ENCODE results near the gene FARP2. TPM values are rescaled to one million over a fixed set of nuclear protein-coding genes. Genes with fewer than 3 reads are reported as not detected.

FARP2 gene
- total and polyA plus RNA-seq, 2 of the 13 experiments (the other 11 are each of a cell fraction or from before 2014, with no cell fraction given) = 28.0 to 45.4 TPM

DNA sequence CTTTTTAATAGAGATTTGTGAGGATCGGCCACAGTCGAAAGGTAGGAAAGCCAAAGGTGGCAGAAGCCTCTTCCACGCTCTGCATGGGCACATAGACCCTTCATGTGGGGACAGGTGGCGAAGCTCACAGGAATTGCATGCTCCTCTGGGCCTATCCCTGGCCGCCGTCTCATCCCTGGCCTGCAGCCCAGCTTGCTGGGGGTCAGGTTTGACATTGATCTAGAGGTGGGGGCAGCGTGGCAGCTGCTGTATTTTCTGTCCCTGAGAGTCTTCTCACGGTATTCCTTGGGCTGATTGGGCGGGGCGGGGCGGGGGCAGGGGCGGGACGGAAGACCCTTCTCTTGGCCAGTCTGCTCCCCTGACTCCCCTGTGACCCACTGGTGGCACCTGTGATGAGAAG, 103.4 kb downstream of the FARP2 start:
- CTCF ChIA-PET (ENCODE audit: low intra/inter-chr PET ratio, low total read pairs) = no interaction called here
- FAIRE-seq (no peak), ATAC-seq (no peak), DNase-seq (ENCODE audit: low spot score) (no peak)
- POLR2A ChIA-PET = no interaction called here
- H3K9me3 ChIP-seq (ENCODE audit: low read length) = no peaks in the 10 kb centered on the region
- no peak overlapping the region for H3K4me3 ChIP-seq (replicated peaks in 1 of 3; ENCODE audit: insufficient read depth in 1 of 3, low read depth in 2 of 3, low read length in 3 of 3)
- H3K4me1 ChIP-seq (ENCODE audit: insufficient read depth, low read length) = no peaks in the 10 kb centered on the region
- in situ Hi-C loops (cut with HindIII; ENCODE audit: extremely low pct_ligation_motif_present, low pct_unique_long_range_greater_than_20kb) (no loop called here), intact Hi-C loops (cut with micrococcal nuclease; ENCODE audit: unreplicated experiment) (no loop called here)
- H3K27me3 ChIP-seq (ENCODE audit: control insufficient read depth in 1 of 2, insufficient read depth in 2 of 2, low read length in 2 of 2) = no peaks in the 10 kb centered on the region
- no peaks in the 10 kb centered on the region for H3K79me2 ChIP-seq (ENCODE audit: insufficient read depth, low read length)
- TF ChIP-seq NRL (CRISPR knock-in tag; IDR thresholded peaks at IDR 0.05; ENCODE audit: borderline replicate concordance) (no peak), TCF12 (IDR thresholded peaks at IDR 0.05) (no peak), TCF12 (CRISPR knock-in tag; IDR thresholded peaks at IDR 0.05) (no peak), REL (CRISPR knock-in tag; conservative IDR thresholded peaks at IDR 0.05) (no peak), MLLT10 (CRISPR knock-in tag; IDR thresholded peaks at IDR 0.05) (no peak), MAZ (IDR thresholded peaks at IDR 0.05; ENCODE audit: borderline replicate concordance, low read depth, low read length) (no peak), MAZ (CRISPR knock-in tag; IDR thresholded peaks at IDR 0.05; ENCODE audit: low read depth) (no peak), NFIB (CRISPR knock-in tag; IDR thresholded peaks at IDR 0.05; ENCODE audit: borderline replicate concordance) (no peak), CREM (IDR thresholded peaks at IDR 0.05) (no peak), CREM (CRISPR knock-in tag; IDR thresholded peaks at IDR 0.05) (no peak), ZNF563 (CRISPR knock-in tag; IDR thresholded peaks at IDR 0.05) (no peak), ZSCAN21 (CRISPR knock-in tag; IDR thresholded peaks at IDR 0.05; ENCODE audit: borderline replicate concordance) (no peak), ZNF138 (CRISPR knock-in tag; IDR thresholded peaks at IDR 0.05; ENCODE audit: low read depth) (no peak)
- TF ChIP-seq, protein P1, sequence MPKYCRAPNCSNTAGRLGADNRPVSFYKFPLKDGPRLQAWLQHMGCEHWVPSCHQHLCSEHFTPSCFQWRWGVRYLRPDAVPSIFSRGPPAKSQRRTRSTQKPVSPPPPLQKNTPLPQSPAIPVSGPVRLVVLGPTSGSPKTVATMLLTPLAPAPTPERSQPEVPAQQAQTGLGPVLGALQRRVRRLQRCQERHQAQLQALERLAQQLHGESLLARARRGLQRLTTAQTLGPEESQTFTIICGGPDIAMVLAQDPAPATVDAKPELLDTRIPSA (CRISPR knock-in tag; IDR thresholded peaks at IDR 0.05; ENCODE audit: borderline replicate concordance) = no peak
- TF ChIP-seq, protein P2, sequence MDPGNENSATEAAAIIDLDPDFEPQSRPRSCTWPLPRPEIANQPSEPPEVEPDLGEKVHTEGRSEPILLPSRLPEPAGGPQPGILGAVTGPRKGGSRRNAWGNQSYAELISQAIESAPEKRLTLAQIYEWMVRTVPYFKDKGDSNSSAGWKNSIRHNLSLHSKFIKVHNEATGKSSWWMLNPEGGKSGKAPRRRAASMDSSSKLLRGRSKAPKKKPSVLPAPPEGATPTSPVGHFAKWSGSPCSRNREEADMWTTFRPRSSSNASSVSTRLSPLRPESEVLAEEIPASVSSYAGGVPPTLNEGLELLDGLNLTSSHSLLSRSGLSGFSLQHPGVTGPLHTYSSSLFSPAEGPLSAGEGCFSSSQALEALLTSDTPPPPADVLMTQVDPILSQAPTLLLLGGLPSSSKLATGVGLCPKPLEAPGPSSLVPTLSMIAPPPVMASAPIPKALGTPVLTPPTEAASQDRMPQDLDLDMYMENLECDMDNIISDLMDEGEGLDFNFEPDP (CRISPR knock-in tag; conservative IDR thresholded peaks at IDR 0.05) = no peak
- TF ChIP-seq, protein P3, sequence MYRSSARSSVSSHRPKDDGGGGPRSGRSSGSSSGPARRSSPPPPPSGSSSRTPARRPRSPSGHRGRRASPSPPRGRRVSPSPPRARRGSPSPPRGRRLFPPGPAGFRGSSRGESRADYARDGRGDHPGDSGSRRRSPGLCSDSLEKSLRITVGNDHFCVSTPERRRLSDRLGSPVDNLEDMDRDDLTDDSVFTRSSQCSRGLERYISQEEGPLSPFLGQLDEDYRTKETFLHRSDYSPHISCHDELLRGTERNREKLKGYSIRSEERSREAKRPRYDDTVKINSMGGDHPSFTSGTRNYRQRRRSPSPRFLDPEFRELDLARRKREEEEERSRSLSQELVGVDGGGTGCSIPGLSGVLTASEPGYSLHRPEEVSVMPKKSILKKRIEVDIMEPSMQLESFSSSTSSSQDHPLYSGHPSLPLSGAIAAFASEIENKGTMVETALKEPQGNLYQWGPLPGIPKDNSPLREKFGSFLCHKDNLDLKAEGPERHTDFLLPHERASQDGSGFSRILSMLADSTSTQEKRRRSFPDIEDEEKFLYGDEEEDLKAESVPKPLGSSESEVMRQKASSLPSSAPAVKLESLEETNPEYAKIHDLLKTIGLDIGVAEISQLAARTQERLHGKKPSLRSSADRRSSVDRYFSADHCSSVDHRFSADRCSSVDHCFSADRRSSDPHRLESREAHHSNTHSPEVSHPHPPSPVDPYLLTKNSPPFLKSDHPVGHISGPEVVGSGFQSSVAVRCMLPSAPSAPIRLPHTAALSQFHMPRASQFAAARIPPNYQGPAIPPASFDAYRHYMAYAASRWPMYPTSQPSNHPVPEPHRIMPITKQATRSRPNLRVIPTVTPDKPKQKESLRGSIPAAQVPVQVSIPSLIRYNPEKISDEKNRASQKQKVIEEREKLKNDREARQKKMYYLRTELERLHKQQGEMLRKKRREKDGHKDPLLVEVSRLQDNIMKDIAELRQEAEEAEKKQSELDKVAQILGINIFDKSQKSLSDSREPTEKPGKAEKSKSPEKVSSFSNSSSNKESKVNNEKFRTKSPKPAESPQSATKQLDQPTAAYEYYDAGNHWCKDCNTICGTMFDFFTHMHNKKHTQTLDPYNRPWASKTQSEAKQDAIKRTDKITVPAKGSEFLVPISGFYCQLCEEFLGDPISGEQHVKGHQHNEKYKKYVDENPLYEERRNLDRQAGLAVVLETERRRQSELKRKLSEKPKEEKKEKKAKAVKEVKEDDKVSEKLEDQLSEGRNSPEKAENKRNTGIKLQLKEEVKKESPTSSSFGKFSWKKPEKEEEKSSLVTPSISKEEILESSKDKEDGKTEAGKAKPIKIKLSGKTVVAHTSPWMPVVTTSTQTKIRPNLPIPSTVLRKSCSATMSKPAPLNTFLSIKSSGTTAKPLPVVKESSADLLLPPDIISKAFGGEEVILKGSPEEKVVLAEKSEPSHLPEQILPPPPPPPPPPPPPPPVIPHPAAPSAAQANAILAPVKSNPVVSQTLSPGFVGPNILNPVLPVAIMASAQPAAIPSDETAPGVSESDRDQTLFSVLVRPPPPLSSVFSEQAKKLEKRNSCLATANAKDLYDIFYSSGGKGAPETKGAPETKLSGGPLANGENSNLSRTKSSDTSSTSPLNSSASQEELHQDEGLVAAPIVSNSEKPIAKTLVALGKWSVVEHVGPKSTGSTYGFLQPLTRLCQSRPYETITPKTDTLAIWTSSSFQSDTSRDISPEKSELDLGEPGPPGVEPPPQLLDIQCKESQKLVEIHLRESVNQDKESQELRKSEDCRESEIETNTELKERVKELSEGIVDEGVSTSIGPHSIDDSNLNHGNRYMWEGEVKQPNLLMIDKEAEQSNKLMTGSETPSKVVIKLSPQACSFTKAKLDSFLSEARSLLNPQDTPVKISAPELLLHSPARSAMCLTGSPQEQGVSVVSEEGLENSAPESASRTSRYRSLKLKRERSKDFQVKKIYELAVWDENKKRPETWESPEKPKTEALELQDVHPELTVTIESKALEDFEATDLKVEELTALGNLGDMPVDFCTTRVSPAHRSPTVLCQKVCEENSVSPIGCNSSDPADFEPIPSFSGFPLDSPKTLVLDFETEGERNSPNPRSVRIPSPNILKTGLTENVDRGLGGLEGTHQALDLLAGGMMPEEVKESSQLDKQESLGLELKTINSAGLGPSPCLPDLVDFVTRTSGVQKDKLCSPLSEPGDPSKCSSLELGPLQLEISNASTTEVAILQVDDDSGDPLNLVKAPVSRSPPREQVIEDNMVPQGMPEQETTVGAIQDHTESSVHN (CRISPR knock-in tag; IDR thresholded peaks at IDR 0.05) = no peak
- H3K36me3 ChIP-seq (replicated peaks in 1 of 2; ENCODE audit: control insufficient read depth in 1 of 2, insufficient read depth in 2 of 2, low read length in 2 of 2) = no peaks in the 10 kb centered on the region
- no peak overlapping the region for H3K27ac ChIP-seq (ENCODE audit: extremely low read length, insufficient read depth, low read length)
- H3K9ac ChIP-seq (ENCODE audit: insufficient read depth, low read depth, low read length) = no peak overlapping the region
- H3K4me2 ChIP-seq (ENCODE audit: low read depth, low read length) = no peak overlapping the region
- H2AFZ ChIP-seq (ENCODE audit: low read length) = no peak overlapping the region
- no peaks in the 10 kb centered on the region for H4K20me1 ChIP-seq (ENCODE audit: insufficient read depth, low read length)
- BruUV-seq (replicated peaks) = no TSS peak
- 93% methylated on average over 11 of the region's 13 CpGs for WGBS (ENCODE audit: low lambda C conversion rate)

All from HepG2 (cell line).